HepG2 (cell line): Measurements from ENCODE around the gene SLC35A3. TPM values are rescaled to one million over a fixed set of nuclear protein-coding genes. Genes with fewer than 3 reads are reported as not detected.

Source experiments
- AHDC1 ChIP-seq: sonication (generic); formaldehyde crosslinking; IDR thresholded peaks from 2 replicates; pipeline ENCODE4 v1.5.1; 2020; ENCODE audit warnings: mild to moderate bottlenecking, missing genetic modification reagents, borderline replicate concordance
- ASH2L ChIP-seq: fragments of 300-600, 200-600 bp; sonication (generic); IDR thresholded peaks from 2 replicates; pipeline ENCODE4 v1.7.0; 2017; ENCODE audit warnings: low read depth, mild to moderate bottlenecking, moderate library complexity, mixed read lengths, low read length; ENCODE audit not compliant: insufficient read length
- HOMEZ ChIP-seq: IDR thresholded peaks from 2 replicates; pipeline ENCODE4 v1.6.1; 2016; ENCODE audit warnings: low read depth
- RFX1 ChIP-seq: fragments of 450-650 bp; IDR thresholded peaks from 2 replicates; pipeline ENCODE4 v1.6.1; 2017
- SPEN ChIP-seq: sonication (generic); formaldehyde crosslinking; IDR thresholded peaks from 2 replicates; pipeline ENCODE4 v1.5.1; 2020; ENCODE audit warnings: low read depth, mild to moderate bottlenecking, missing genetic modification reagents
- ZFX ChIP-seq: sonication (generic); formaldehyde crosslinking; IDR thresholded peaks from 2 replicates; pipeline ENCODE4 v1.4.0; 2020; ENCODE audit warnings: mild to moderate bottlenecking, low read depth, missing genetic modification reagents, moderate library complexity
- ZNF160 ChIP-seq: sonication (generic); formaldehyde crosslinking; IDR thresholded peaks from 2 replicates; pipeline ENCODE4 v1.8.0; 2022; ENCODE audit warnings: mild to moderate bottlenecking, inconsistent platforms, missing genetic modification reagents
- ZNF572 ChIP-seq: sonication (generic); formaldehyde crosslinking; IDR thresholded peaks from 2 replicates; pipeline ENCODE4 v1.5.1; 2020; ENCODE audit warnings: mild to moderate bottlenecking, missing genetic modification reagents
- polyA plus RNA-seq, 8 experiments: library from polyadenylated mRNA; depleted of rRNA in 3 of 8; stranded (reverse) in 7 of 8; unstranded in 1 of 8; fragments of >200 nt; fragmentation: Illumina TruSeq in 4 of 8; extraction: Trizol in 4 of 8; gene quantifications; 2 replicates each; pipeline versions ENCODE4 v1.2.1 to v1.2.3, GENCODE V29; 2011 to 2016; ENCODE audit warnings: low read depth in 4 of 8, missing spikeins in 1 of 8, mixed read lengths in 1 of 8; ENCODE audit not compliant: insufficient read depth in 1 of 8
- total RNA-seq, 5 experiments: library from RNA; depleted of rRNA; stranded (reverse); fragments of >200 nt; fragmentation: Illumina TruSeq; extraction: Trizol; gene quantifications; 2 replicates each; pipeline ENCODE4 v1.2.3, GENCODE V29; 2016; ENCODE audit warnings: low read depth in 1 of 5
- TF ChIP-seq, protein P1 (sequence below): sonication (generic); formaldehyde crosslinking; IDR thresholded peaks from 2 replicates; pipeline ENCODE4 v1.4.0; 2020; ENCODE audit warnings: missing genetic modification reagents
- TF ChIP-seq, protein P2 (sequence below): sonication (generic); formaldehyde crosslinking; conservative IDR thresholded peaks from 2 replicates; pipeline ENCODE4 v1.4.0; 2020; ENCODE audit warnings: missing genetic modification reagents

The SLC35A3 gene
- total and polyA plus RNA-seq, 2 of the 13 experiments (the other 11 are each of a cell fraction or from before 2014, with no cell fraction given), result 11.2 to 24.9 TPM

- no peak for TF ChIP-seq AHDC1 (CRISPR knock-in tag)
- no peak for TF ChIP-seq RFX1
- 0 out of 2 replicates have a peak, but pooled peaks have one; percentile 55 for TF ChIP-seq ZNF572 (CRISPR knock-in tag)
- TF ChIP-seq, protein P1, sequence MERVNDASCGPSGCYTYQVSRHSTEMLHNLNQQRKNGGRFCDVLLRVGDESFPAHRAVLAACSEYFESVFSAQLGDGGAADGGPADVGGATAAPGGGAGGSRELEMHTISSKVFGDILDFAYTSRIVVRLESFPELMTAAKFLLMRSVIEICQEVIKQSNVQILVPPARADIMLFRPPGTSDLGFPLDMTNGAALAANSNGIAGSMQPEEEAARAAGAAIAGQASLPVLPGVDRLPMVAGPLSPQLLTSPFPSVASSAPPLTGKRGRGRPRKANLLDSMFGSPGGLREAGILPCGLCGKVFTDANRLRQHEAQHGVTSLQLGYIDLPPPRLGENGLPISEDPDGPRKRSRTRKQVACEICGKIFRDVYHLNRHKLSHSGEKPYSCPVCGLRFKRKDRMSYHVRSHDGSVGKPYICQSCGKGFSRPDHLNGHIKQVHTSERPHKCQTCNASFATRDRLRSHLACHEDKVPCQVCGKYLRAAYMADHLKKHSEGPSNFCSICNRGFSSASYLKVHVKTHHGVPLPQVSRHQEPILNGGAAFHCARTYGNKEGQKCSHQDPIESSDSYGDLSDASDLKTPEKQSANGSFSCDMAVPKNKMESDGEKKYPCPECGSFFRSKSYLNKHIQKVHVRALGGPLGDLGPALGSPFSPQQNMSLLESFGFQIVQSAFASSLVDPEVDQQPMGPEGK (CRISPR knock-in tag), result peak; percentile 67
- peak; percentile 87 for TF ChIP-seq ZFX (CRISPR knock-in tag)
- TF ChIP-seq, protein P2, sequence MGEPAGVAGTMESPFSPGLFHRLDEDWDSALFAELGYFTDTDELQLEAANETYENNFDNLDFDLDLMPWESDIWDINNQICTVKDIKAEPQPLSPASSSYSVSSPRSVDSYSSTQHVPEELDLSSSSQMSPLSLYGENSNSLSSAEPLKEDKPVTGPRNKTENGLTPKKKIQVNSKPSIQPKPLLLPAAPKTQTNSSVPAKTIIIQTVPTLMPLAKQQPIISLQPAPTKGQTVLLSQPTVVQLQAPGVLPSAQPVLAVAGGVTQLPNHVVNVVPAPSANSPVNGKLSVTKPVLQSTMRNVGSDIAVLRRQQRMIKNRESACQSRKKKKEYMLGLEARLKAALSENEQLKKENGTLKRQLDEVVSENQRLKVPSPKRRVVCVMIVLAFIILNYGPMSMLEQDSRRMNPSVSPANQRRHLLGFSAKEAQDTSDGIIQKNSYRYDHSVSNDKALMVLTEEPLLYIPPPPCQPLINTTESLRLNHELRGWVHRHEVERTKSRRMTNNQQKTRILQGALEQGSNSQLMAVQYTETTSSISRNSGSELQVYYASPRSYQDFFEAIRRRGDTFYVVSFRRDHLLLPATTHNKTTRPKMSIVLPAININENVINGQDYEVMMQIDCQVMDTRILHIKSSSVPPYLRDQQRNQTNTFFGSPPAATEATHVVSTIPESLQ (CRISPR knock-in tag), result no peak
- peak; percentile 86; the same call in 1 of the 2 replicates for TF ChIP-seq ZNF160 (CRISPR knock-in tag)
- no peak; the same call in 1 of the 2 replicates for TF ChIP-seq HOMEZ
- TF ChIP-seq SPEN (CRISPR knock-in tag), result peak; percentile 85
- TF ChIP-seq ASH2L, result peak; percentile 73
These were observed 68.3 kb downstream of the SLC35A3 start (continued) for GRCh38 chr1:100037927-100038659.
